Dermis blood vessel endothelial cell (primary cell): ENCODE measurements around the gene CDSN. TPM values are rescaled to one million over a fixed set of nuclear protein-coding genes. Genes with fewer than 3 reads are reported as not detected.
A peak's percentile ranks its signal among the peaks of the same experiment; 100 is the strongest.
"Not testable (repeated sequence)": the region's sequence is repeated elsewhere in the genome, so short reads cannot be mapped to it uniquely, and the experiment has no call there.

Source experiments
- DNase-seq: peaks from one replicate; pipeline ENCODE4 v3.0.0; 2010
- total RNA-seq: library from RNA; depleted of rRNA; stranded (reverse); fragments of >200 nt; gene quantifications from 2 replicates; pipeline ENCODE4 v1.2.3, GENCODE V29; 2014

CDSN gene
- total RNA-seq, 1 donor from 2014 or later: not detected

GRCh38 chr6:31081872-31082271 is 38.4 kb downstream of the CDSN start:
- DNase-seq: no peak

GRCh38 chr6:31079656-31080261 is 40.5 kb downstream of the CDSN start:
- DNase-seq: peak; percentile 77

GRCh38 chr6:31076611-31077010 is 43.6 kb downstream of the CDSN start:
- no peak for DNase-seq

- no peak for DNase-seq
Measured at GRCh38 chr6:31075528-31075927, 44.7 kb downstream of the CDSN start.

GRCh38 chr6:31074401-31074800 is 45.8 kb downstream of the CDSN start:
- no peak for DNase-seq

- DNase-seq: peak; percentile 71
Measured at GRCh38 chr6:31070711-31071197, 49.5 kb downstream of the CDSN start.

- peak; percentile 89 for DNase-seq
Measured at GRCh38 chr6:31068669-31069340, 51.4 kb downstream of the CDSN start.

- not testable (repeated sequence) for DNase-seq
Measured at GRCh38 chr6:31067891-31068668, 52.2 kb downstream of the CDSN start.

GRCh38 chr6:31067028-31067427 is 53.2 kb downstream of the CDSN start:
- DNase-seq: not testable (repeated sequence)

GRCh38 chr6:31065556-31065955 is 54.7 kb downstream of the CDSN start:
- no peak for DNase-seq

Other genes starting within 250 kb of the CDSN start
- 8.5 and 9.1 TPM in 2 replicates for gene DDR1, start 235.9 kb downstream of the CDSN start, total RNA-seq
- gene GTF2H4, start 212.2 kb downstream of the CDSN start, total RNA-seq: 16.2 and 26.4 TPM in 2 replicates
- 11.7 and 20.5 TPM in 2 replicates for gene VARS2, start 206.2 kb downstream of the CDSN start, total RNA-seq
- gene SFTA2, start 188.3 kb downstream of the CDSN start, total RNA-seq: not detected in 2 replicates
- gene MUCL3, start 179.5 kb downstream of the CDSN start, total RNA-seq: not detected in 2 replicates
- not detected in 2 replicates for gene MUC21, start 136.7 kb downstream of the CDSN start, total RNA-seq
- gene MUC22, start 110.0 kb downstream of the CDSN start, total RNA-seq: not detected in 2 replicates
- gene C6orf15, start 7.9 kb downstream of the CDSN start, total RNA-seq: 0.14 TPM in 1 of 2 replicates, not detected in the other
- 0.17 and 4.7 TPM in 2 replicates for gene PSORS1C1, start 5.6 kb downstream of the CDSN start, total RNA-seq
- not detected in 2 replicates for gene PSORS1C2, start 18.6 kb upstream of the CDSN start, total RNA-seq
- 12.3 and 18.1 TPM in 2 replicates for gene CCHCR1, start 37.4 kb upstream of the CDSN start, total RNA-seq
- 15.8 and 39.1 TPM in 2 replicates for gene TCF19, start 38.1 kb upstream of the CDSN start, total RNA-seq
- gene POU5F1, start 50.2 kb upstream of the CDSN start, total RNA-seq: 0.68 TPM in 1 of 2 replicates, not detected in the other
- gene HLA-C, start 151.6 kb upstream of the CDSN start, total RNA-seq: 519 and 909 TPM in 2 replicates
- 256 and 1,456 TPM in 2 replicates for gene HLA-B, start 236.7 kb upstream of the CDSN start, total RNA-seq